ENCODE measurements around the gene OBP2A. TPM values are rescaled to one million over a fixed set of nuclear protein-coding genes. Genes with fewer than 3 reads are reported as not detected.

OBP2A gene
- polyA plus RNA-seq, 1 donor (not counting 4 experiments of a cell fraction or from before 2014, with no cell fraction given), result not detected

GRCh38 chr9:135507104-135508035, 38.6 kb upstream of the OBP2A start:
- no peak overlapping the region for H3K27ac ChIP-seq (ENCODE audit: control insufficient read depth, insufficient read depth, low read length)
- H3K9me1 ChIP-seq (ENCODE audit: control insufficient read depth, extremely low read depth, insufficient read depth, low read length), result no peaks in the 10 kb centered on the region
- DNase-seq (ENCODE audit: low read depth, low spot score), result no peak
- no peaks in the 10 kb centered on the region for H3K9me3 ChIP-seq (ENCODE audit: control insufficient read depth, low read depth, low read length)
- TF ChIP-seq, protein P1, sequence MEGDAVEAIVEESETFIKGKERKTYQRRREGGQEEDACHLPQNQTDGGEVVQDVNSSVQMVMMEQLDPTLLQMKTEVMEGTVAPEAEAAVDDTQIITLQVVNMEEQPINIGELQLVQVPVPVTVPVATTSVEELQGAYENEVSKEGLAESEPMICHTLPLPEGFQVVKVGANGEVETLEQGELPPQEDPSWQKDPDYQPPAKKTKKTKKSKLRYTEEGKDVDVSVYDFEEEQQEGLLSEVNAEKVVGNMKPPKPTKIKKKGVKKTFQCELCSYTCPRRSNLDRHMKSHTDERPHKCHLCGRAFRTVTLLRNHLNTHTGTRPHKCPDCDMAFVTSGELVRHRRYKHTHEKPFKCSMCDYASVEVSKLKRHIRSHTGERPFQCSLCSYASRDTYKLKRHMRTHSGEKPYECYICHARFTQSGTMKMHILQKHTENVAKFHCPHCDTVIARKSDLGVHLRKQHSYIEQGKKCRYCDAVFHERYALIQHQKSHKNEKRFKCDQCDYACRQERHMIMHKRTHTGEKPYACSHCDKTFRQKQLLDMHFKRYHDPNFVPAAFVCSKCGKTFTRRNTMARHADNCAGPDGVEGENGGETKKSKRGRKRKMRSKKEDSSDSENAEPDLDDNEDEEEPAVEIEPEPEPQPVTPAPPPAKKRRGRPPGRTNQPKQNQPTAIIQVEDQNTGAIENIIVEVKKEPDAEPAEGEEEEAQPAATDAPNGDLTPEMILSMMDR (optimal IDR thresholded peaks at IDR 0.05 in 1 of 3, IDR thresholded peaks at IDR 0.05 in 1 of 3, conservative IDR thresholded peaks at IDR 0.05 in 1 of 3; ENCODE audit: extremely low read depth in 1 of 3, insufficient read depth in 2 of 3, low read length in 3 of 3), result no peak
- TF ChIP-seq EZH2 (IDR thresholded peaks at IDR 0.05; ENCODE audit: low read length), result no peak
- FAIRE-seq, result no peak
- no peak overlapping the region for H2AFZ ChIP-seq (ENCODE audit: control insufficient read depth, low read length)
- H4K20me1 ChIP-seq (ENCODE audit: control insufficient read depth, extremely low read depth, insufficient read depth, low read length), result peaks cover 5% of the 10 kb centered on the region
- no peak overlapping the region for H3K4me3 ChIP-seq (ENCODE audit: control insufficient read depth in 2 of 3, extremely low read depth in 1 of 3, insufficient read depth in 2 of 3, low read depth in 1 of 3, low read length in 3 of 3)
- H3K27me3 ChIP-seq (ENCODE audit: control insufficient read depth, extremely low read depth, insufficient read depth, low read length), result no peaks in the 10 kb centered on the region
- H3K36me3 ChIP-seq (ENCODE audit: control insufficient read depth in 2 of 2, extremely low read depth in 1 of 2, insufficient read depth in 2 of 2, low read length in 2 of 2), result peaks cover 21 to 22% of the 10 kb centered on the region in 2 experiments
- H3K79me2 ChIP-seq (ENCODE audit: control insufficient read depth, insufficient read depth, low read length), result peaks cover 13% of the 10 kb centered on the region
- H3K9ac ChIP-seq (ENCODE audit: control insufficient read depth, extremely low read depth, insufficient read depth, low read length), result no peak overlapping the region
- peaks cover 13% of the 10 kb centered on the region for H3K4me1 ChIP-seq (ENCODE audit: control insufficient read depth, extremely low read depth, insufficient read depth, low read length)
- dilution Hi-C loops (cut with MboI; ENCODE audit: extremely low pct_ligation_motif_present, low sequenced_read_pairs), result no loop called here
- no peak overlapping the region for H3K4me2 ChIP-seq (ENCODE audit: control insufficient read depth, extremely low read depth, insufficient read depth, low read depth, low read length)

DNA sequence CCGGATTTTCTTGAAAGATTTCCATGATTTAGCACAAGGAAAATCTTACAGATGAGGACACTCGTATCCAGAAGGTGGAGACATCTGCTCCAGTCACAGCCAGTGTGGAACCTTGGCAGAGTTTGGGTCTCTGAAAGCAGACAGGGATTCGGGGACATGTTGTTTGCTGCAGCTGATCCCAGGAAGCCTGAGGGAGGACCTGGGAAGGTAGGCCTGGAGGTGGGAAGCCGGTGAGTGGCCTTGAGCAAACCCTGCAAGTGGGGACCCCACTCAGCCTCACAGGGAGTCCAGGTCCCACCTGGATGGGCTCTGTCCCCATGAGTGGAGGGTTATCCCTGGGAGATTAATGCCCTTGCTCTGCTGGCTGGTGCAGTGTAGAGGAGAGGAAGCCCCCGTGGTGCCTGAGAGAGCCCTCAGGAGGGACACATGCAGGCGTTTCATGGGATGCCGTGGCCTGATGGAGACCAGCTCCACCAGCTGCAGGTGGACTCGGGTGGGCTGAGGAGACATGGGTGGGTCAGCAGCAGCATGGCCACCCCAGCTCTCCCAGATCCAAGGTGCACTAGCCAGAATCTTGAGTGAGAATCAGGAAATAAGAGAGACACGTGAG, 37.6 kb upstream of the OBP2A start:
- TF ChIP-seq EZH2 (IDR thresholded peaks at IDR 0.05; ENCODE audit: low read length), result no peak
- TF ChIP-seq, protein P1 (optimal IDR thresholded peaks at IDR 0.05 in 1 of 3, IDR thresholded peaks at IDR 0.05 in 1 of 3, conservative IDR thresholded peaks at IDR 0.05 in 1 of 3; ENCODE audit: extremely low read depth in 1 of 3, insufficient read depth in 2 of 3, low read length in 3 of 3), result no peak
- Histone ChIP-seq H2AFZ (ENCODE audit: control insufficient read depth, low read length) (no peak overlapping the region), H4K20me1 (ENCODE audit: control insufficient read depth, extremely low read depth, insufficient read depth, low read length) (peaks cover 5% of the 10 kb centered on the region), H3K4me1 (ENCODE audit: control insufficient read depth, extremely low read depth, insufficient read depth, low read length) (peaks cover 13% of the 10 kb centered on the region), H3K9me1 (ENCODE audit: control insufficient read depth, extremely low read depth, insufficient read depth, low read length) (no peaks in the 10 kb centered on the region), H3K9ac (ENCODE audit: control insufficient read depth, extremely low read depth, insufficient read depth, low read length) (no peak overlapping the region), H3K4me2 (ENCODE audit: control insufficient read depth, extremely low read depth, insufficient read depth, low read depth, low read length) (no peak overlapping the region), H3K4me3 (ENCODE audit: control insufficient read depth in 2 of 3, extremely low read depth in 1 of 3, insufficient read depth in 2 of 3, low read depth in 1 of 3, low read length in 3 of 3) (no peak overlapping the region), H3K9me3 (ENCODE audit: control insufficient read depth, low read depth, low read length) (no peaks in the 10 kb centered on the region), H3K27me3 (ENCODE audit: control insufficient read depth, extremely low read depth, insufficient read depth, low read length) (no peaks in the 10 kb centered on the region), H3K79me2 (ENCODE audit: control insufficient read depth, insufficient read depth, low read length) (peaks cover 4% of the 10 kb centered on the region), H3K27ac (ENCODE audit: control insufficient read depth, insufficient read depth, low read length) (no peak overlapping the region), H3K36me3 (ENCODE audit: control insufficient read depth in 2 of 2, extremely low read depth in 1 of 2, insufficient read depth in 2 of 2, low read length in 2 of 2) (peaks cover 14 to 17% of the 10 kb centered on the region in 2 experiments)
- no peak for DNase-seq (ENCODE audit: low read depth, low spot score)
- dilution Hi-C loops (cut with MboI; ENCODE audit: extremely low pct_ligation_motif_present, low sequenced_read_pairs), result no loop called here
- FAIRE-seq, result no peak
